NB4 (cell line): ENCODE results near the gene GBP1.
A peak's percentile ranks its signal among the peaks of the same experiment; 100 is the strongest.

Experiments
- DNase-seq: peaks from one replicate; pipeline ENCODE4 v3.0.0; 2010; ENCODE audit warnings: low read depth
- H3K4me3 ChIP-seq: one replicate; pipeline ENCODE4 v1.5.1; 2011; ENCODE audit warnings: mild to moderate bottlenecking, low read depth, low read length, moderate library complexity
- MYC ChIP-seq: IDR thresholded peaks from 2 replicates; pipeline ENCODE4 v1.6.1; 2011; ENCODE audit warnings: low read depth, low read length
- POLR2A ChIP-seq: IDR thresholded peaks from 2 replicates; pipeline ENCODE4 v1.6.1; 2011; ENCODE audit warnings: mild to moderate bottlenecking; ENCODE audit not compliant: insufficient read length; ENCODE audit errors: extremely low read depth
- TF ChIP-seq, protein P1 (sequence below): IDR thresholded peaks from one replicate; pipeline ENCODE4 v1.5.1; 2012; ENCODE audit warnings: low read depth, low read length
- TF ChIP-seq, protein P2 (sequence below): IDR thresholded peaks from 2 replicates; pipeline ENCODE4 v1.6.1; 2011; ENCODE audit warnings: low read depth, low read length

Gene GBP1

DNA sequence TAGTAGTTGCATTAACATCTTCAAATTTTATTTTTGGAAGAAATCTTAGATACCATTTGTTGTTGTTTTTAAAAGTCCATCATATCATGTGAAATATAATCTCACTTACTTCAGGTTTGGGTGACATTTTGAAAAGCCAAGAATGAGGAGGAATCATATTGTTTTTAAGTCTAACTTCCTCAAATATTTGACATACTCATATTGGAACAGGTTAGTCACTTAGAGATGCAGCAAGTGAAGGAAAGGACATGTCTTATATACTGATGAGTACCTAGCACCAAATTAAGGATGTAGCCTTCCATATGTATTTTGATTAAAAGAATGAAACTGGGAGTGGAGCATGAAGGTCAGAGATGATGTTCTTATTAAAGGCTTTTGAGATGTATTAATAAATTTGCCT lies 37.0 kb upstream of the GBP1 start:
- no peak for DNase-seq
- no peak overlapping the region for H3K4me3 ChIP-seq
- TF ChIP-seq MYC (no peak), POLR2A (no peak)
- TF ChIP-seq, protein P1, sequence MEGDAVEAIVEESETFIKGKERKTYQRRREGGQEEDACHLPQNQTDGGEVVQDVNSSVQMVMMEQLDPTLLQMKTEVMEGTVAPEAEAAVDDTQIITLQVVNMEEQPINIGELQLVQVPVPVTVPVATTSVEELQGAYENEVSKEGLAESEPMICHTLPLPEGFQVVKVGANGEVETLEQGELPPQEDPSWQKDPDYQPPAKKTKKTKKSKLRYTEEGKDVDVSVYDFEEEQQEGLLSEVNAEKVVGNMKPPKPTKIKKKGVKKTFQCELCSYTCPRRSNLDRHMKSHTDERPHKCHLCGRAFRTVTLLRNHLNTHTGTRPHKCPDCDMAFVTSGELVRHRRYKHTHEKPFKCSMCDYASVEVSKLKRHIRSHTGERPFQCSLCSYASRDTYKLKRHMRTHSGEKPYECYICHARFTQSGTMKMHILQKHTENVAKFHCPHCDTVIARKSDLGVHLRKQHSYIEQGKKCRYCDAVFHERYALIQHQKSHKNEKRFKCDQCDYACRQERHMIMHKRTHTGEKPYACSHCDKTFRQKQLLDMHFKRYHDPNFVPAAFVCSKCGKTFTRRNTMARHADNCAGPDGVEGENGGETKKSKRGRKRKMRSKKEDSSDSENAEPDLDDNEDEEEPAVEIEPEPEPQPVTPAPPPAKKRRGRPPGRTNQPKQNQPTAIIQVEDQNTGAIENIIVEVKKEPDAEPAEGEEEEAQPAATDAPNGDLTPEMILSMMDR, result no peak
- TF ChIP-seq, protein P2, sequence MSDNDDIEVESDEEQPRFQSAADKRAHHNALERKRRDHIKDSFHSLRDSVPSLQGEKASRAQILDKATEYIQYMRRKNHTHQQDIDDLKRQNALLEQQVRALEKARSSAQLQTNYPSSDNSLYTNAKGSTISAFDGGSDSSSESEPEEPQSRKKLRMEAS, result no peak

DNA sequence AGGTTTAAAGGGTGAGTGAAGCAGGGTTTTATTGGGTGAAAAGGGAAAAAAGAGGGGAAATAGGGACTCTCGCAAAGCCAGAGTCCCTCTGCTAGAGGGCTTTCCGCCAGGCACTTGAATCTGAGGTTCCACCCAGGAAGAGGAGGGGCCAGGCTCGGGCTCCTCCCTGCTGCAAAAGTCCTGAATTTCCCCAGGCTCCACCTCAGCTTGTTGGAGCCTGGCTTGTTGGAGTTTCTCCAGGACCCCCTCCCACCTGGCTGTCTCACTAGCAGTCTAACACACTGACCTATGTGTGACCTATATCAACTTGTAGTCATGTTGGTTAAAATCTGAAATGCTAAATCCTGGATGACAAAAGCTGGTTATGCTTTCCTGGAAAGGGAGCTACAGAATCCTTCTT lies 35.4 kb upstream of the GBP1 start:
- no peak overlapping the region for H3K4me3 ChIP-seq
- no peak for DNase-seq
- TF ChIP-seq MYC (no peak), POLR2A (no peak)
- TF ChIP-seq, protein P2, result no peak
- TF ChIP-seq, protein P1, result no peak

DNA sequence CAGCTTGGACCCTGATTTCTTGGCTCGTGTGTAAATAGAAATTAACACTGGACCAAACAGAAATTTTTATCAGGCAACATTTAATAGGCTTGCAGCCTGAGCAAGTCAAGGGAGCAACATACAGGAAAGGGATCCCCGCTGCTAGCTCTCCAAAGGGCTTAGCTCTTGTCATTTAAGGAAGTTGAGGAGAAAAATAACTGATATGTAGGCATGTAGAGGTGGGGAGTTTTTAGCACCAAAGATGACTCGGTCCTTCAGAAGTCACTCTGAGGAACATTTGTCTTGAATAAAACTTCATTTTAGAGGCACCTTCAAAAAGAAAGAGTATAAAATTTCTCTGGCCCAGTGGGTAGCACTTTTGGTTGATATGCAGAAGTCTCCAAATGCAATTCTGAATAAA lies 33.8 kb upstream of the GBP1 start:
- no peak for TF ChIP-seq MYC
- TF ChIP-seq POLR2A, result no peak
- TF ChIP-seq, protein P2, result no peak
- TF ChIP-seq, protein P1, result no peak
- no peak overlapping the region for H3K4me3 ChIP-seq
- DNase-seq, result peak; percentile 7

DNA sequence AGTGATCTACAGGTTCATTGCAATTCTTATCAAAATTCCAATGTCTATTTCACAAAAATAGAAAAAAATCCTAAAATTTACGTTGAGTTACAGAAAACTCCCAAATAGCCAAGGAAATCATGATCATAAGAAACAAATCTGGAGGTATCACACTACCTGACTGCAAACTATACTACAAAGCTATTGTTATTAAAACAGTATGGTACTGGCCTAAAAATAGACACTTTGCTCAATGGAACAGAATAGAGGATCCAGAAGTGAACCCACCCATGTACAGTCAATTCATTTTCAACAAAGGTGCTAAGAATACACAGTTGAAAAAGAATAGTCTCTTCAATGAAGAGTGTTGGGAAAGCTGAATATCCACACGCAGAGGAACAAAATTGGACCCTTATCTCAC lies 30.7 kb upstream of the GBP1 start:
- DNase-seq, result no peak
- TF ChIP-seq, protein P1, result no peak
- TF ChIP-seq, protein P2, result no peak
- TF ChIP-seq MYC, result no peak
- TF ChIP-seq POLR2A, result no peak
- H3K4me3 ChIP-seq, result no peak overlapping the region

DNA sequence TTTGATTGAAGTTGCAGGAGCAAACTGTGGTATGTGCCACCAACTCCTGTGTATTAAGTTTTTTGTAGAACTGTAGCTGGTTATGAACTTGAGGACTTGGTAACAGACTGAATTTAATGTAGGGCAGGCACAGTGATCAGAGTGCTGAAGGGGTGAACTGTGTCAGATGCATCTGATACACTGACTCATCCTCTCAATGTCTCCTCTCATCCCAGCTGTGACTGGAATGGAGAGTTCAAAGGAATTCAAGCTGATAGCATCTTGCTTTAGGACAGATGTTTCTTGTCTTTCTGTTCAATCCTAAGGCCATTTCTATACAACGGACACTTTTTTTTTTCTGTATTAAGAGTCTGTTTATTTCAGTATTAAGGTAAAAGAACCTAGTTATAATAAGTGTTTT lies 25.0 kb upstream of the GBP1 start:
- DNase-seq, result no peak
- TF ChIP-seq MYC (no peak), POLR2A (no peak)
- TF ChIP-seq, protein P2, result no peak
- no peak overlapping the region for H3K4me3 ChIP-seq

DNA sequence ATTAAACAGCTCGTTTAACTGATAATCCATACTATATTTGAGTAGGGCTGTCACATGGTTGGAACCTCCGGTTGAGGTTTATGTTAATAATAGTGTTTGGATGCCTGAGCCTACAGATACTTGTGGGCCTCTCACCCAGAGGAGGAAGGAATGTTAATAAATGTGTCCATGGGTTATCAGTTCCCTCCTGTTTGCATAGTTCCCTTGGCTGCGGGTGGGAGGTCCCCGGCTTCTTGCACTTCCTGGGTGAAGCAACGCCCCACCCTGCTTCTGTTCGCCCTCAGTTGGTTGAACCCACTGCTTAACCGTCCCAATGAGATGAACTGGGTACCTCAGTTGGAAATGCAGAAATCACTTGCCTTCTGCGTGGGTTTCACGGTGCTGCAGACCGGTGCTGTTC lies 23.6 kb upstream of the GBP1 start:
- TF ChIP-seq, protein P1, result no peak
- TF ChIP-seq POLR2A (no peak), MYC (no peak)
- TF ChIP-seq, protein P2, result no peak
- no peak for DNase-seq
- no peak overlapping the region for H3K4me3 ChIP-seq
